Smooth muscle cell (in vitro differentiated cells): ENCODE data around the gene COG3. TPM values are rescaled to one million over a fixed set of nuclear protein-coding genes. Genes with fewer than 3 reads are reported as not detected.

Experiments used
- DNase-seq: peaks from one replicate; lab custom pipeline; 2025; ENCODE audit not compliant: unreplicated experiment; lab: John Stamatoyannopoulos, UW
- H2AFZ ChIP-seq: fragments of 200-600 bp; sonication (generic); 2 replicates; pipeline ENCODE4 v1.6.0; 2016; ENCODE audit warnings: antibody characterized with exemption, low read depth, mild to moderate bottlenecking
- H3F3A ChIP-seq: fragments of 200-600 bp; sonication (generic); 2 replicates; pipeline ENCODE4 v1.6.0; 2017; ENCODE audit warnings: antibody characterized with exemption, low read depth
- H3K27ac ChIP-seq: fragments of 200-600 bp; sonication (generic); 2 replicates; pipeline ENCODE4 v1.5.1; 2016; ENCODE audit warnings: low read depth, mild to moderate bottlenecking
- H3K27me3 ChIP-seq: fragments of 200-600 bp; sonication (generic); 2 replicates; pipeline ENCODE4 v1.6.1; 2016; ENCODE audit warnings: low read depth, mild to moderate bottlenecking
- H3K36me3 ChIP-seq: fragments of 200-600 bp; sonication (generic); 2 replicates; pipeline ENCODE4 v1.5.1; 2016; ENCODE audit warnings: low read depth
- H3K4me1 ChIP-seq: fragments of 200-600 bp; sonication (generic); 2 replicates; pipeline ENCODE4 v1.5.1; 2016; ENCODE audit warnings: low read depth
- H3K4me2 ChIP-seq: fragments of 200-600 bp; sonication (generic); 2 replicates; pipeline ENCODE4 v1.6.0; 2016; ENCODE audit warnings: mild to moderate bottlenecking
- H3K4me3 ChIP-seq: fragments of 200-600 bp; sonication (generic); 2 replicates; pipeline ENCODE4 v1.5.1; 2016; ENCODE audit warnings: mild to moderate bottlenecking
- H3K79me2 ChIP-seq: fragments of 200-600 bp; sonication (generic); 2 replicates; pipeline ENCODE4 v1.6.0; 2016; ENCODE audit warnings: low read depth, mild to moderate bottlenecking
- H3K9ac ChIP-seq: fragments of 200-600 bp; sonication (generic); 2 replicates; pipeline ENCODE4 v1.6.0; 2016; ENCODE audit warnings: low read depth
- H3K9me3 ChIP-seq: fragments of 200-600 bp; sonication (generic); replicated peaks from 2 replicates; pipeline ENCODE4 v1.5.1; 2016; ENCODE audit warnings: low read depth
- H4K20me1 ChIP-seq: fragments of 200-600 bp; sonication (generic); 2 replicates; pipeline ENCODE4 v1.6.0; 2016; ENCODE audit warnings: low read depth
- WGBS: methylation state at CpG from one replicate; pipeline ENCODE4 v1.1.7; 2016; ENCODE audit warnings: low lambda C conversion rate; 5-methylcytosine and 5-hydroxymethylcytosine counted together
- polyA plus RNA-seq: library from polyadenylated mRNA; unstranded; fragments of >200 nt; fragmentation: Nextera tagmentation; extraction: Ambion mirVana; gene quantifications from 2 replicates; pipeline ENCODE4 v1.2.1, GENCODE V29; 2016
- total RNA-seq: library from RNA; depleted of rRNA; stranded (reverse); fragments of >200 nt; gene quantifications from 2 replicates; pipeline ENCODE4 v1.2.3, GENCODE V29; 2014
- TF ChIP-seq, protein P1 (sequence below): fragments of 200-600 bp; sonication (generic); IDR thresholded peaks from 2 replicates; pipeline ENCODE4 v1.5.1; 2017; ENCODE audit warnings: borderline replicate concordance, mild to moderate bottlenecking, antibody characterized with exemption; ENCODE audit not compliant: insufficient read depth, poor library complexity, severe bottlenecking

COG3 gene
- total and polyA plus RNA-seq, 2 experiments from 2014 or later: 23.0 to 38.2 TPM

GRCh38 chr13:45456196-45456972, 8.4 kb upstream of the COG3 start:
- no peaks in the 10 kb centered on the region for H3F3A ChIP-seq
- TF ChIP-seq, protein P1, sequence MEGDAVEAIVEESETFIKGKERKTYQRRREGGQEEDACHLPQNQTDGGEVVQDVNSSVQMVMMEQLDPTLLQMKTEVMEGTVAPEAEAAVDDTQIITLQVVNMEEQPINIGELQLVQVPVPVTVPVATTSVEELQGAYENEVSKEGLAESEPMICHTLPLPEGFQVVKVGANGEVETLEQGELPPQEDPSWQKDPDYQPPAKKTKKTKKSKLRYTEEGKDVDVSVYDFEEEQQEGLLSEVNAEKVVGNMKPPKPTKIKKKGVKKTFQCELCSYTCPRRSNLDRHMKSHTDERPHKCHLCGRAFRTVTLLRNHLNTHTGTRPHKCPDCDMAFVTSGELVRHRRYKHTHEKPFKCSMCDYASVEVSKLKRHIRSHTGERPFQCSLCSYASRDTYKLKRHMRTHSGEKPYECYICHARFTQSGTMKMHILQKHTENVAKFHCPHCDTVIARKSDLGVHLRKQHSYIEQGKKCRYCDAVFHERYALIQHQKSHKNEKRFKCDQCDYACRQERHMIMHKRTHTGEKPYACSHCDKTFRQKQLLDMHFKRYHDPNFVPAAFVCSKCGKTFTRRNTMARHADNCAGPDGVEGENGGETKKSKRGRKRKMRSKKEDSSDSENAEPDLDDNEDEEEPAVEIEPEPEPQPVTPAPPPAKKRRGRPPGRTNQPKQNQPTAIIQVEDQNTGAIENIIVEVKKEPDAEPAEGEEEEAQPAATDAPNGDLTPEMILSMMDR: no peak
- H3K36me3 ChIP-seq: no peaks in the 10 kb centered on the region
- no peaks in the 10 kb centered on the region for H3K79me2 ChIP-seq
- no peak overlapping the region for H3K4me2 ChIP-seq
- no peak overlapping the region for H3K9ac ChIP-seq
- no peak for DNase-seq
- H3K4me3 ChIP-seq: no peak overlapping the region
- H3K9me3 ChIP-seq: no peaks in the 10 kb centered on the region
- no peaks in the 10 kb centered on the region for H4K20me1 ChIP-seq
- 82% methylated on average over 2 of the region's 2 CpGs for WGBS
- H3K27ac ChIP-seq: peak overlapping the region; percentile 59
- no peaks in the 10 kb centered on the region for H3K4me1 ChIP-seq
- H3K27me3 ChIP-seq: peaks cover 12% of the 10 kb centered on the region
- H2AFZ ChIP-seq: no peak overlapping the region

DNA sequence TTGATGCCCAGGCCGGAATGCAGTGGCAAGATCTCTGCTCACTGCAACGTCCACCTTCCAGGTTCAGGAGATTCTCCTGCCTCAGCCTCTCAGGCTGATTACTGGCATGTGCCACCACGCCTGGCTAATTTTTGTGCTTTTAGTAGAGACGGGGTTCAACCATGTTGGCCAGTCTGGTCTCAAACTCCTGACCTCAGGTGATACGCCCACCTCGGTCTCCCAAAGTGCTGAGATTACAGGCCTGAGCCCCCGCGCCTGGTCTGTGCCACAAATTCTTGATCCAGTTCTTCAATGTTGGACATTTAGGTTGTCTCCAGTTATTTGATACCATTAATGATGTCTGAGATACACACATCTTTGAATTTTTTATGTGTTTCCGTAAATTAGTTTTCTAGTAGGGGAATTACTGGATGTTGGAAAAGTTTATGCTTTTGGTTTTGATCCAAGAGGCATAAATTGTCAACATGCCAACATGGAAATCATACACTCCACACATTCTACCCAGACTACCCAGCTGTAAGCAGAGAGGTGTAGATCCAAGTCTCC, 525 bp upstream of the COG3 start:
- Histone ChIP-seq H3K4me2 (peak overlapping the region; percentile 97), H3K9me3 (no peaks in the 10 kb centered on the region), H3K36me3 (no peaks in the 10 kb centered on the region), H3K27me3 (peaks cover 18% of the 10 kb centered on the region), H2AFZ (peak overlapping the region; percentile 69), H3F3A (peaks cover 11% of the 10 kb centered on the region), H3K9ac (peak overlapping the region; percentile 95), H3K4me3 (peak overlapping the region; percentile 92), H3K27ac (peak overlapping the region; percentile 91), H3K79me2 (peaks cover 45% of the 10 kb centered on the region), H3K4me1 (peaks cover 12% of the 10 kb centered on the region), H4K20me1 (peaks cover 38% of the 10 kb centered on the region)
- 89% methylated on average over 9 of the region's 9 CpGs for WGBS
- TF ChIP-seq, protein P1: no peak
- no peak for DNase-seq

GRCh38 chr13:45466359-45466758, 1.6 kb downstream of the COG3 start:
- Histone ChIP-seq H4K20me1 (peaks cover 60% of the 10 kb centered on the region), H3K79me2 (peaks cover 66% of the 10 kb centered on the region), H3K4me3 (peak overlapping the region; percentile 92), H3K27me3 (peaks cover 6% of the 10 kb centered on the region), H2AFZ (no peak overlapping the region), H3K4me1 (peaks cover 12% of the 10 kb centered on the region), H3K9ac (no peak overlapping the region), H3K9me3 (no peaks in the 10 kb centered on the region), H3K36me3 (no peaks in the 10 kb centered on the region), H3K4me2 (peak overlapping the region; percentile 97), H3K27ac (no peak overlapping the region), H3F3A (peaks cover 11% of the 10 kb centered on the region)
- DNase-seq: no peak
- 96% methylated on average over 4 of the region's 4 CpGs for WGBS
- TF ChIP-seq, protein P1: no peak
